NCI-H1930 (cell line): ENCODE measurements around the gene REX1BD.

Source experiments
- DNase-seq, 2 experiments: peaks; one replicate each; lab custom pipeline; 2025; lab: John Stamatoyannopoulos, UW

Gene REX1BD

GRCh38 chr19:18603255-18603957 lies 14.8 kb downstream of the REX1BD start:
- no peak for DNase-seq

GRCh38 chr19:18603958-18604819 lies 15.6 kb downstream of the REX1BD start:
- no peak for DNase-seq

GRCh38 chr19:18604820-18605159 lies 16.2 kb downstream of the REX1BD start:
- DNase-seq, result no peak

GRCh38 chr19:18605196-18605545 lies 16.6 kb downstream of the REX1BD start:
- DNase-seq, result no peak

GRCh38 chr19:18605546-18606280 lies 17.1 kb downstream of the REX1BD start:
- DNase-seq, result no peak

GRCh38 chr19:18606281-18607225 lies 18.0 kb downstream of the REX1BD start, which contains the start of gene CRLF1:
TSS of gene CRLF1 (minus strand) at chr19:18606799. CDS start at chr19:18606656, 143 bp downstream.
- DNase-seq, result no peak

GRCh38 chr19:18607226-18608101 lies 18.9 kb downstream of the REX1BD start:
- no peak for DNase-seq

GRCh38 chr19:18608102-18608804 lies 19.7 kb downstream of the REX1BD start:
- DNase-seq, result no peak

- DNase-seq, result no peak
Observed at GRCh38 chr19:18608805-18609716, 20.5 kb downstream of the REX1BD start.

GRCh38 chr19:18609717-18610051 lies 21.1 kb downstream of the REX1BD start:
- DNase-seq, result no peak

- no peak for DNase-seq
Observed at GRCh38 chr19:18610245-18610555, 21.6 kb downstream of the REX1BD start.

- no peak for DNase-seq
Observed at GRCh38 chr19:18610556-18611326, 22.1 kb downstream of the REX1BD start.

- no peak for DNase-seq
Observed at GRCh38 chr19:18611327-18612050, 22.9 kb downstream of the REX1BD start.

- DNase-seq, result no peak
Observed at GRCh38 chr19:18612051-18612771, 23.6 kb downstream of the REX1BD start.

- no peak for DNase-seq
Observed at GRCh38 chr19:18612772-18613588, 24.4 kb downstream of the REX1BD start, which contains the start of gene TMEM59L. TSS of gene TMEM59L (plus strand) at chr19:18612870. CDS start at chr19:18612959, 89 bp downstream.
